NCI-H2196 treated with DMSO at 0.1 percent for 48 hours (cell line): ENCODE data around the gene UMOD.

Experiments
- DNase-seq: peaks from one replicate; lab custom pipeline; 2025; ENCODE audit not compliant: unreplicated experiment; lab: John Stamatoyannopoulos, UW

UMOD gene

GRCh38 chr16:20352615-20353014, at the start of gene UMOD:
Gene UMOD (minus strand): TSS chr16:20352715. CDS start chr16:20350737, 1,978 bp downstream.
- no peak for DNase-seq

DNA sequence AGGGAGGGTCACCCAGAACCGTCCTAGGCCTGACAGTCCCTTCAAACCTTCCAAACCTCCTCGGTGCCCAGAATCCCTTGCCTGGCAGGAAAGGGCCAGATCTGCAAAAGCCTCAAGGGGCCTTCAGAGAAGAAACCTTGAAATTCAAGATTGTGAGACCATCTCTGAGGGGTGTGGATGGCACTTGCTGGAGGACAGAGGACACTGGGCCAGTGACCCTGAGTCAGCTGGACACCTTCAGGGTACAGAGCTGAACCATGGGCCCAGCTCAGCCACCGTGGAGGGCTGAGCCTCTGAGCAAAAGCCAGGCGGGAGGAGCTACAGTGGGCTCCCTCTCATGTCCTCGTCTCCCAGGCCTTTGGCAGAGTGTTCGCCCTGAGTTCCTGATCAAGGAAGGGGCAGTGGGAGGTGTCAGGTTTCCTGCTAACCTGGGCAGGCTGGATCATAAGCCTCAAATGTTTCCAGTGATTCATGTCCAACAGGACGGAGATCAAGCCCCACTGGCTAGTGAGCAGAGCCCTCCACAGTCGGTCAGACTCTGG, 49.0 kb upstream of the UMOD start:
- DNase-seq, result no peak

- no peak for DNase-seq
Measured at GRCh38 chr16:20401066-20401465, 48.6 kb upstream of the UMOD start.

- DNase-seq, result no peak
Measured at GRCh38 chr16:20399185-20399584, 46.7 kb upstream of the UMOD start.

GRCh38 chr16:20398603-20399002, 46.1 kb upstream of the UMOD start:
- no peak for DNase-seq

DNA sequence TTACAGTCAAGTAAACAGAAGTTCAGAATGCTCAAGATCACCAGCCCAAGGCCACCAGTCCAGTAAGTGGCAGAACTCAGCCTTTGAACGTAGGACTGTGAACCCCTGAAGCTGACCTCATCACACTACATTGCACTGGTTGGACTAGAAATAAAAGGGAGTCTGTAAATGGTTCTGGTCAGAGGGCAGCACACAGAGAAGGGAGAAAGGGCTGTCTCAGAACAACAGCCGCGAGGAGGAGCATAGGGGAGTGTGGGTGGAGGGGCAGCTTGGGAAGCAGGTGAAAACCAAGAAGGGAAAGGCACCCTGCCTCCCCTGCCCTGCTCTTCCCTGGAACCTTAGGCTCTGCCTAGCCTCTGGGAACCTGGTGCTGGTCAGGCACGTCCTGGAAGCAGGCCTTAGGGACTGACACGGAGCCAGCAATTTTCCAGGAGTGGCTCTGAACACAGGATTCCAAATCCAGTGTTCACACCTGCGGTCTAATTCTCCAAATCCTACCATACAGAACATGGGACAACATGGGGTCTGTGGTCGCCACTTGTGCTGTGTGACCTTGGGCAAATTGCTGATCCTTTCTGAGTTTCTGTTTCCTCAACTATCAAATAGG, 45.1 kb upstream of the UMOD start:
- no peak for DNase-seq

- no peak for DNase-seq
Measured at GRCh38 chr16:20396846-20397467, 44.4 kb upstream of the UMOD start.

- DNase-seq, result no peak
Measured at GRCh38 chr16:20395946-20396345, 43.4 kb upstream of the UMOD start.

DNA sequence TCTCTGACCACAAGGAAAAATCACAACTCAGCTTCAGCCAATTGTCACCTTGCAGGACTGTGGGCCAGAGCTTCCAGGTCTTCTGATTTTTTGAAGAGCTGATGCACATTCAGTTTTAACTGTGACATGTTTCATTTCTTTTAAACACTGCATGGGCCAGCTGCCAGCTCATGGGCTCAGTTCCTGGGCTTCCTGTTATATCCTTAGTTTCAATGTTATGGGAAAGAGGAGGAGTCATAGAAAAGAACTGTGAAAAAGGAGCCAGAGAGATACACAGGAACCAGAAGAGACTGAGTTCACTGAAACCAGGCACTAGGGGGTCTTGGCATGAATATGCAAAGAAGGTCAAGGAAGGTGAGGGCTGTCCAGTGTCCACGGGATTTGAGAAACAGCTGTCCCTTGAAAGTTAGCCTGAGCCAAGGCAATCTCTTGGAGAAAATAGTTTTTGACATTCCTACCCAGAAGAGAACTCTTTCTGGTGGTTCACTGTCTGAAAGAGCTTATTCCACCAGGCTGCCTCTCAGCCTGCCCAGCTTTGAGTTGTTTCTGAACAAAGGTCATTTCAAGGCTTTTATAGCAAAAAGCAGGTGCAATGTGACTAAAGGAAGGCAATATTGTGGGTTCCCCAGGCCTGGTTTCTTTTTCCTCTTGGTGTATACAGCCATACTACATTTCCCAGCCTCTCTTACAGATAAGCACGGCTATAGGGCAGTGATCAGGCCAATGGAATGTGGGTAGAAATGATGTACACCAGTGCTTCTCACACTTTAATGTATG, 41.5 kb upstream of the UMOD start:
- no peak for DNase-seq

DNA sequence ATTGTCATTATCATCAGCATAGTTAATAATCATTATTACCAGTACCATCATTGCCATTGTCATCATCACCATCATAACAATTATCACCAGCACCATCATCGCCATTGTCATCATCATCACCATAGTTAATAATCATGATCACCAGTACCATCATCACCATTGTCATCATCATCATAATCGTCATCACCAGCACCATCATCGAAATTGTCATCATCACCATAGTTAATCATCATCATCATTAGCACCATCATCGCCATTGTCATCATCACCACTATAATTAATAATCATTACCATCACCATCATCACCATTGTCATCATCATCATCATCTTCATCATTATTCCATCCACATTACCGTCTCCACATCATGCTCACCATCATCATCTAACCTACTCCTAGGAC, 38.5 kb upstream of the UMOD start:
- no peak for DNase-seq

DNA sequence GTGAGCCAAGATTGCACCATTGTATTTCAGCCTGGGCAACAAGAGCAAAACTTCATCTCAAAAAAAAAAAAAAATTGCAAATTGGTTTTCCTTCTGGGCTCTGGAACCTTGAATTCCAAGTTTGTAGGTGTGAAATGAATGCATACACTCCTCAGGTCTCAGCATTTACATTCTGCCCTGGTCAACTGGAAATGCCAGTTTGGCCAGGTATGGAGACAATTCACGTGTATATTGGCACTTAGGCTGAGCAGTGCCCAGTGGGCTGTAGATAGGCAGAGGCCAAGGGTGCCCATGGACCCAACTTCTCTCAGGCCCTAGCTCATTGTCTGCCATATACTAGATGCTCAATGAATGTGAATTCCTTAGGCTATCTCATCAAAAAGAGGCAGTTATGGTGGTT, 36.3 kb upstream of the UMOD start:
- DNase-seq, result no peak

DNA sequence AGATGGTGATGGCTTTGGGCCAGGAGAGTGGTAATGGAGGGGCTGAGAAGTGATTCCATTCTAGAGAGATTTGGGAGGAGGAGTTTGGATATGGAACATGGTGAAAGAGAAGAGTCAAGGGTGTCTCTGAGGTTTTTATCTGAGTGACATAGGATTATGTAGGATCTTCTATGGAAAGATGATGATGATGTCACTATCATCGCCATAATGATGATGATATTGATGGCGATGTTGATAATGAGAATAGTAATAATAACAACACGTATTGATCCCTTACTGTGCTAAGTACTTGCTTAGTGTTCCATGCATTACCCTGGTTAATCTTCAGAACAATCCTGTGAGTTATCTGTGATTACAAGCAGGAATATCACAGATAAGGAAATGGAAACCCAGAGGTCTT, 35.5 kb upstream of the UMOD start:
- no peak for DNase-seq

DNA sequence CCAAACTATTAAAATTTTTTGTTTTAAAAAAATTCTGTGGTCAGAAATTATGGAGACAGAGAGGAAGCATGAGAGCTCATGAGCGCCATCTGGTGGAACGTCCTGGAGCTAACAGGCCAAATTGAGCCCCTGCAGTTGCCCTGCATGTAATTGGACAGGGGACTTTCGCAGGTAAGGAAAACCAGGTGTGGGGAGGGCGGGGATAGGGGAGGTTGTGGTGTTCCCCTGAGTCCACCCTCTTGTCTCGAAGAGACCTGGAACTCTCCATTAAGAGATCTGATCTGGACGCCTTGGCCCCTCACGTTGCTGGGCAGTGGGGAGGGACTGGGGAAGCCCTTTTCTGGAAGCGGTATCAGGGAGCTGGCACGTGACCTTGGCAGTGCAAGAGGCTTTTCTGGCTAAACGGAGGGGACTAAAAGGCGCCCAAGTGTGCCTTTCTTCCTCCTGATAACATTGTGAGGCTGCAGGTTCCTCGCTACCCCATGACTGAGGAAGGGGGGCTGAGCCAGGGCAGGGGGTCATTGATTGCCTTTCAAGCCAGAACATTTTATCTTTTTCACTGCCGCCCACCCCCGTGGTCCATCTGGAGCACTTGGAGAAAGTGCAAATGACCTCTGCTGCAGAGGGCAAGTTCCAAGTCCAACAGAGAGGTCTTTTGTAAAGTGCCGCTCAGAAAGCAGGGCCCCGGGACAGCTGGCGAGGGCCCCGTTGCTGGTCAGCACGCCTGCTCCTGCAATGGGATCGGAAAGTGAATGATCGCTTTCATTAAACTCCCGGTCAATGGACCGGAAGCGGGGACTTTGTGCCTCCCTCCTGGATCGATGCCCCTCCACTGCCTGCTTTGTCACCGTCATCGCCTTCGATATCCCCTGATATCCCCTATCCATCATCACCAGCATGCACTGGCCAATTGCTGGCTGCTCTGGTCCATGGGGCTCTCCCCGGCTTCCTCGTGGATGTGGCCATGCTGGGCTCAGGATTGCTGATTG, 33.6 kb upstream of the UMOD start:
- peak; percentile 48 for DNase-seq

- peak; percentile 84 for DNase-seq
Measured at GRCh38 chr16:20383106-20384029, 30.9 kb upstream of the UMOD start.

DNA sequence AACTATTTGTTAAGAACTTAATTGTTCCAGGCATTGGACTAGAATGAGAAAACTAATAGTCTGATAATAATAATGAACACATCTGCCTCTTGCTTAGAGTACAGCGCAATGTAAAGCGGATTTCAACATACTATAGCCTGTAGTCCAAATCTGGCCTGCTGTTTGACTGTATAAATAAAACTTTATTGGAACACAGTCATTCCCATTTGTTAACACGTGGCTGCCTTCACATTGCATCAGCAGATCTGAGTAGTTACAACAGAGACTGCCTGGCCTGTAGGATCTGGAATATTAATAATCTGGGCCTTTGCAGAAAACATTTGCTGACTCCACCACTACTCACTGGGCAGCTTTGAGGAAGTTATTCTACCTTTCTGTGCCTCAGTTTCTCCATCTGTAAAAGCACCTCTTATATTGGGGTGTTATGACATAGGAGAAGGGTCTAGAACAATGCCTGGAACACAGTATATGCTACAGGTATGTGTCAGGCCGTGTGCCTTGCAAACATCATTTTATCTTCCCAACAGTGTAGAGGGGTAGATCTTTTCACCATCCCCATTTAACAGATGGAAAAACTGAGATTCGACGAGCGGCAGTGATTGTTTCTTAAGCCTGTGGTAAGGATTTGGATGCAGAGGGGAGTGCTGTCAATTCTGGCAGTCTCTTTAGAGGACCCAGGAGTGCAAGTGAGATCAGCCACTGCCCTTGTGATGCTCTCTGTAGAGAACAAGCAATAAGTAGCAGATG, 29.9 kb upstream of the UMOD start:
- DNase-seq, result no peak

GRCh38 chr16:20380782-20381181, 28.3 kb upstream of the UMOD start:
- no peak for DNase-seq

GRCh38 chr16:20377181-20377580, 24.7 kb upstream of the UMOD start:
- DNase-seq, result no peak

GRCh38 chr16:20372701-20373100, 20.2 kb upstream of the UMOD start:
- no peak for DNase-seq

GRCh38 chr16:20369452-20370054, 17.0 kb upstream of the UMOD start:
- DNase-seq, result no peak
